GM12801 (cell line): Measurements from ENCODE around the gene C16orf96.

Experiments used
- TF ChIP-seq, protein P1 (sequence below): IDR thresholded peaks from one replicate; pipeline ENCODE4 v1.5.1; 2011; ENCODE audit warnings: control low read depth; ENCODE audit not compliant: insufficient read length; ENCODE audit errors: extremely low read depth

C16orf96 gene

DNA sequence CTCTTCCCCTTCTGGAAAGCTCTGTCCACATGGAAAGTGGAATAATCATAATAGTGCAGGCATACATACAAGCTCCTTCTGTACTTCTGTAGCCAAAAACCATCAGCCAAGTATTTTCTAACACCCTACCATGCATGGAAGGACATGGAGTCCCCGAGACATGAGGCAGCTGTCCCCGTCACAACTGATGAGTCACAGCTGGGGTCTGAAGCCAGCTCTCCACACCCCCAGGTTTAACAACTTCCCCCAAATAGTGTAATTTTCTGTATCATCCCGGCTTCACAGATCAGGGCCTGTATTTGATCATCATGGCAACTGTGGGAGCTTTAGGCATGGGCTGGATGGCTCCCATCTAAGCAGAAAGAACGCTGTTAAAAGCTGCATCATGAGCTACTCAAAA lies 16.6 kb downstream of the C16orf96 start:
- TF ChIP-seq, protein P1, sequence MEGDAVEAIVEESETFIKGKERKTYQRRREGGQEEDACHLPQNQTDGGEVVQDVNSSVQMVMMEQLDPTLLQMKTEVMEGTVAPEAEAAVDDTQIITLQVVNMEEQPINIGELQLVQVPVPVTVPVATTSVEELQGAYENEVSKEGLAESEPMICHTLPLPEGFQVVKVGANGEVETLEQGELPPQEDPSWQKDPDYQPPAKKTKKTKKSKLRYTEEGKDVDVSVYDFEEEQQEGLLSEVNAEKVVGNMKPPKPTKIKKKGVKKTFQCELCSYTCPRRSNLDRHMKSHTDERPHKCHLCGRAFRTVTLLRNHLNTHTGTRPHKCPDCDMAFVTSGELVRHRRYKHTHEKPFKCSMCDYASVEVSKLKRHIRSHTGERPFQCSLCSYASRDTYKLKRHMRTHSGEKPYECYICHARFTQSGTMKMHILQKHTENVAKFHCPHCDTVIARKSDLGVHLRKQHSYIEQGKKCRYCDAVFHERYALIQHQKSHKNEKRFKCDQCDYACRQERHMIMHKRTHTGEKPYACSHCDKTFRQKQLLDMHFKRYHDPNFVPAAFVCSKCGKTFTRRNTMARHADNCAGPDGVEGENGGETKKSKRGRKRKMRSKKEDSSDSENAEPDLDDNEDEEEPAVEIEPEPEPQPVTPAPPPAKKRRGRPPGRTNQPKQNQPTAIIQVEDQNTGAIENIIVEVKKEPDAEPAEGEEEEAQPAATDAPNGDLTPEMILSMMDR: no peak

- TF ChIP-seq, protein P1: no peak
These were observed 19.0 kb downstream of the C16orf96 start for GRCh38 chr16:4574919-4575705.

- TF ChIP-seq, protein P1: no peak
These were observed 19.9 kb downstream of the C16orf96 start for GRCh38 chr16:4576008-4576407.

DNA sequence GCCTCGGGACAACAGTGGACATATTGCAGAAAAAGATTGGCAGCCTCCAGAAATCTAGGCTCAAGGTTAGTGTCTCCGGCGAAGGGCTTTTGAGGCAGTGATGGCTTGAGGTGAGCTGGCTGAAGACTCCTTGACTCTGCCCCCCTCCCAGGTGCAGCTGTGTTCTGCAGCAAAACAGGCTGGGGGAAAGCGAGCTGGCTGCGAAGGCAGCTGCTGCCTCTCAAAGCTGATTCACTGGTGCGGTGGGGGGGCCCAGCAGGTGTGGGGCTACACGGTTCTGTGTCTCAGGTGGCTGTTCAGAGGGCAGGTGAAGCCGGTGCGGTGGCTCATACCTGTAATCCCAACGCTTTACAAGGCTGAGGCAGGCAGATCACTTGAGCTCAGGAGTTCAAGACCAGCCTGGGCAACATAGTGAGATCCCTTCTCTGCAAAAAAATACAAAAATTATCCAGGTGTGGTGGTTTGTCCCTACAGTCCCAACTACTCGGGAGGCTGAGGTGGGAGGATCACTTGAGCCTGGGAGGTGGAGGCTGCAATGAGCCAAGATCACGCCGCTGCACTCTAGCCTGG lies 22.9 kb downstream of the C16orf96 start:
- TF ChIP-seq, protein P1: no peak

GRCh38 chr16:4580250-4580649 lies 24.1 kb downstream of the C16orf96 start:
- TF ChIP-seq, protein P1: no peak

GRCh38 chr16:4583906-4584305 lies 27.8 kb downstream of the C16orf96 start:
- TF ChIP-seq, protein P1: no peak

DNA sequence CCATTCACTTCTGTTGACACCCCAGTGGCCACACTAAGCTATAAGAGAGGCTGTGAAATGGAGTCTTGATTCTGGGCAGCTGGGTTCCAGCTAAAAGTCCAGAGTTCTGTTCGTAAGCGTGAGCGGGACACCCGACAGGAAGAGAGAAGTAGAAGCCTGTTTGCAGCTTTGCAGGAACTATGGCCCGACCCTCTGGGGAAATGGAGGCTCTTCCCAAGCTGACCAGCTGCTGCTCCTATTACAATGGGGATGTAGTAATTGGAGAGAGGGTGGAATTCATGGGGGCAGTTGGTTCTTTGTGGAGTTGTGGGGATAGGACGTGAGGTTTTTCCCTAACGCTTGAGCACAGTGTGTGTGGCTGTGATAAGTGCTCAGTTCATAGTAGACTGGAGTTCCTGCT lies 30.2 kb downstream of the C16orf96 start:
- TF ChIP-seq, protein P1: no peak
